Pons (tissue), 1 donor: ENCODE results near the gene EXT2.

Source experiments
- DNase-seq: peaks from one replicate; pipeline ENCODE4 v3.0.0-alpha.2; 2016; ENCODE audit warnings: low spot score

Gene EXT2

DNA sequence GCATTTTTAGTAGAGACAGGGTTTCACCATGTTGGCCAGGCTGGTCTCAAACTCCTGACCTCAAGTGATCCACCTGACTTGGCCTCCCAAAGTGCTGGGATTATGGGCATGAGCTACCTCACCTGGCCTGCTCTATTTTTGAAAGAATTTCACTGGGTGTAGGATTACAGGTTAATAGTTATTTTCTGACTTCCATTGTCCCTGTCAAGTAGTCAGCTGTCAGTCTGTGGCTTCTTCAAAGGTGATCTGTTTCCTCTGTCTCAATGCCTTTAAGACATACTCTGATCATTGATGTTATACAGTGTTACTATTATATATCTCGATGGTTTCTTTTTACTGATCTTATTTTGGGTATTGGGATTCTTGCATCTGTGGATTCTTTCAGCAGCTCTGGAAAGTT, 10.1 kb upstream of the EXT2 start:
- no peak for DNase-seq

DNA sequence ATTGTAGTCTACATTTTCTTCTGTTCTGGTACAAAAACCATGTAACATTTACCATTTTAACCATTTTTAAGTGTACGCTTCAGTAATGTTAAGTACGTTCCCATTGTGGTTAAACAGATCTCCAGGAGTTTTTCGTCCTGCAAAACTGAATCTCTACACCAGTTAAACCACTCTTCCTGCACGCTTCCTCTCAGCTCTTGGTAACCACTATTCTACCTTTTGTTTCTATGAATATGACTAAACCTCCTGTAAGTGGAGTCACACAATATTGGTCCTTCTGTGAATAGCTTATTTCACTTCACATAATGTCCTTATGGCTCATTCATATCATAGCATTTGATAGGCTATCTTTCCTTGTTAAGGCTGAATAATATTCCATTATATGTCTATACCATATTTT, 7.1 kb upstream of the EXT2 start:
- DNase-seq, result no peak

DNA sequence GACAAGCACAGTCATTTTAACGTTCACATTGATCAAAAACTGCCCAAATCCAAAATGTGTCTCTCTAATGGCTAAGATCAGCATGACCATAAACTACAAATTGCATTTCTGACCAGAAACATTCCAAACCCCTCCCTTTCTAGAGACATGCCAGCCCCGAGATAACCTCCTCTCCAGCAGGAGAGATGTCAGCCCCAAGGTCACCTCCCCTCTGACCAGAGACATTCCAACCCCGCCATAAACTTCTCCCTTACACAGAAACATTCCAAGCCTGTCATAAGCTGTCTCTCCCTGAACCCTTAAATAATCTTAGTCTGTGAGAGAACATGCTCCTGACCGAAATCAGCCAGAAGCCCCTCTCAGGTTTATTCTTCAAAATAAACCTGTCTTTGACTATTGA, 6.6 kb upstream of the EXT2 start:
- DNase-seq, result no peak

DNA sequence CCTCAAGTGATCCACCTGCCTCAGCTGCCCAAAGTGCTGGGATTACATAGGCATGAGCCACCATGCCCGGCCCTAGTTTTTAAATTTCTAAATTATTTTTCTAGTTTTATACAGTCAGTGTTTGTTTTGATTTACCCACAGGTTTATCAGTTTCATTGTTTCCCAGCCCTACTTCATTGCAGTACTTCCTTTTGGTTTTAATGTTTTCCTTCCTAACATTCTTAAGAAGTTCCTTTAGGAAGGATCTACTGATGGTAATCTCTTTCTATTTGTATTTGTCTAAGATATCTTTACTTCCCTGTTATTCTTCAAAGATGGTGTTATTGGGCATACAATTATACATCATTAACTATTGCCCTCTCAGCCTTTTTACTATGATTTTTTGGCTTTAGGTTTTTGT, 4.9 kb upstream of the EXT2 start:
- DNase-seq, result no peak

GRCh38 chr11:44094260-44094868, 1.1 kb upstream of the EXT2 start:
- DNase-seq, result peak; percentile 94

DNA sequence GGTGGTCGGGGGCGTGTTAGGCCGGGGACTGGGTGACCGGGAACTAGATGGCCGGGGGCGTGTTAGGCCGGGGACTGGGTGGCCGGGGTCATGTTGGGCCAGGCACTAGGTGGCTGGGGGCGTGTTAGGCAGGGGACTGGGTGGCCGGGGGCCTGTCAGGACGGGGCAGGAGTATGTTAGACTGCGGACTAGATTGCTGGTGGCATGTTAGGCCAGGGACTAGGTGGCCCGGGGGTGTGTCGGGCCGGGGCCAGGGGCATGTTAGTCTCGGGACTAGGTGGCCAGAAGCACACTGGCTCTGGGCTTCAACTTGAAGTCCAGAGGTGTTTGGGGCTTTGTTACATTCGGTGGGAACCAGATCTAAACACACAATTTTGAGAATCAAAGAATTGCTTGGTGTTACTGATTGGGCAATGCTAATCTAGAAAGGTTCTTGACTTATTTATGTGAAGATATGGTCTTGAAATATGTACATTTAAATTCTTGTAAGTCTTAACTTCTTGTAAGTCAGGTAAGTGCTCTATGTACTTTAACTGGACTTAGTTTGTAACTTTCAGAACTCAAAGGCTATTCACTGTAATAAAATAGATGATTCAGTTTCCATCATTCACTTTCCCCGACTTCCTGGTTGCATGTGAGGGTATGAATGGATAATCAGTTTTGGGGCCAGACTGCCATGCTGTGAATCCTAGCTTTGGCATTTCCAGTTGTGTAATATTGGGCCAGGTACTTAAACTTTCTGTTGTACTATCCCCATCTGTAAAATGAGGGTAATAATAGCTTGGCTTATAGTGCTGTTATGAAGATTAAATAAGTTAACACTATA, 1.1 kb downstream of the EXT2 start:
- no peak for DNase-seq

GRCh38 chr11:44097821-44098220, 2.3 kb downstream of the EXT2 start:
- no peak for DNase-seq

GRCh38 chr11:44101098-44101497, 5.6 kb downstream of the EXT2 start:
- DNase-seq, result no peak

- DNase-seq, result no peak
Measured at GRCh38 chr11:44104481-44105294, 9.2 kb downstream of the EXT2 start.

- DNase-seq, result no peak
Measured at GRCh38 chr11:44108260-44108659, 12.8 kb downstream of the EXT2 start.

DNA sequence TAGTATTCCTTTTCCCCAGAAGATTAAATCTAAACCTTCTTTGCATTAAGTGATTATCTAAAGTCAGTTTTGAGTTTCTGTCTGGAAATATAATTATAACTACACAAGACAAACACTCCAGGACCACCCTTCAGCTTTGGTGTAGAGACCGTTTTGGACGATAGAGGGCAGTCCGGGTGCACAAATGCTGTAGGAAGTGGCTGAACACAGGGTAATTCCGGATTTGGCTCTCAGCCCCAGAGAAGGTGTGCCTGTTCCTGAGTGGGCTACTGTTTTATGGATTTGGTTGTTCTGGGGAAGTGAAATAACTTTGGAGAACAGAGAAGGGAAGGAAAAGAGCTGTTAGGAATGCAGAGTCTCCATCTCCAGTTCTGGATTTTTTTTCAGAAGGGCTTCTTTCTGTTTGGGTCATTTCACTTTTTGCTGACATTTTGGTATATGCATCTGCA, 14.8 kb downstream of the EXT2 start:
- DNase-seq, result peak; percentile 47

- DNase-seq, result no peak
Measured at GRCh38 chr11:44112091-44112821, 16.8 kb downstream of the EXT2 start.

DNA sequence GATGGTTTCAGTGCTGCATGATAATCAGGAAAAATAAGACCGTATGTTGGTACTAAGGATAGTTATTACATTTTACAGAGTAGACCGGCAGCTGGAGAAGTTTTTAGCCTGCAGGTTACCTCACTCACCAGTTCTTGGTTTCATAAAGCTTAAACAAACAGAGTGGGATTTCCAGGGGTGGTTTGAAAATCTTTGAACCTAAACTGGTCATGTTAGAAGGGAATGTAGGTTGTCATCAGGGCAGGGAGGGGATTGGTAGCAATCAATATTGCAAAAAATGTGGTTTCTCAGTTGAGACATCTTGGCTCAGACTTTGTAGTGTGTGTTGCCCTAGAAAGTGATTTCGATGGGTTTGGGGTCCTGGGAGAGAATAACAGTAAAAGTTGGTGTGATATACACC, 17.5 kb downstream of the EXT2 start:
- DNase-seq, result no peak

DNA sequence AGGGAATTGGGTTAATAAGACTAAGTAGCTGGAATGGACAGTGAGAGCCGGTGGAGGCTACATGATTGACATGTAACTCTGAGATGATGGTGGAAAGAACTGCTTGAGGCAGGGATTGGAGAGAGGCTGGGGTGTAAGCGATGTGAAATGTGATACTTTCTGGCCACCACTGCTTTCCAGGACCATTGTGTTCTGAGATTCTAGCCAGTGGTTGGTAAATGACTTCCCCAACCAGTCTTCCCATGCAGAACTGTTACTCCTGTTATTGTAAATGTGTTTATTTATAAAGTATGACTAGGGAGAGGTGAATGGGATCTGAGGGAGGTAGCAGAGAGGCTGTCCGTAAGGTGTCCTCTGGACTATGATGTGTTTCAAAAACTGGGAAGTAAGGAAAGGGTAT, 18.1 kb downstream of the EXT2 start:
- no peak for DNase-seq

DNA sequence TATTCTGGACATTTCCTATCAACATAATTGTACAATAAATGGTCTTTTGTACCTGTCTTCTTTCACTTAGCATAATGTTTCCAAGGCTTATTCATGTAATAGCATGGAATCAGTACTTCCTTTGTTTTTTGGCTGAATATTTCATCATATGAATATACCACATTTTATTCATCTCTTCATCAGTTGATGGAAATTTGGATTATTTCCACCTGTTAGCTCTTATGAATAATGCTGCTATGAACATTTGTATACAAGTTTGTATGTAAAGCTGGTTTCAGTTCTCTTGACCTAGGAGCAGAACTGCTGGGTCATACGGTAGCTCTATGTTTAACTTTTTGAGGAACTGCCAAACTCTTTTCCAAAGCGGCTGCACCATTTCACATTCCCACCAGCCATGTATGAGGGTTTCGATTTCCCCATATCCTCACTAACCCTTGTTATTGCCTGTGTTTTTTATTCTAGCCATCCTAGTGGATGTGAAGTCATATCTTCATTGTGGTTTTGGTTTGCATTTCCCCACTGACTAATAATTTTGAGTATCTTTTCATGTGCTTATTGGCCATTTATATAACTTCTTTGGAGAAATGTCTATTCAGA, 20.9 kb downstream of the EXT2 start:
- no peak for DNase-seq

GRCh38 chr11:44120169-44120568, 24.7 kb downstream of the EXT2 start:
- no peak for DNase-seq

GRCh38 chr11:44125598-44125997, 30.1 kb downstream of the EXT2 start:
- no peak for DNase-seq

GRCh38 chr11:44126304-44126703, 30.8 kb downstream of the EXT2 start:
- no peak for DNase-seq

DNA sequence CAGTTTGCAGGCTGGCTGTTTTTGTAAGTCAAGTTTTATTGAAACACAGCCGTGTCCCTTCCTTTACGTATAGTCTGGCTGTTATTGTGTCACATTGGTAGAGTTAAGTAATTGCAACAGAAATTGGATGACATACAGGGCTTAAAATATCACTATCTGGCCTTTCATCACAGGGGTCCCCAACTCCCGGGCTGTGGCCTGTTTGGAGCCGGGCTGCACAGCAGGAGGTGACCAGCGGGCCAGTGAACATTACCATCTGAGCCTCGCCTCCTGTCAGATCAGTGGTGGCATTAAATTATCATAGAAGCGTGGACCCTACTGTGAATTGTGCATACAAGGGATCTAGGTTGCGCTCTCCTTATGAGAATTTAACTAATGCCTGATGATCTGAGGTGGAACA, 31.7 kb downstream of the EXT2 start:
- DNase-seq, result no peak

DNA sequence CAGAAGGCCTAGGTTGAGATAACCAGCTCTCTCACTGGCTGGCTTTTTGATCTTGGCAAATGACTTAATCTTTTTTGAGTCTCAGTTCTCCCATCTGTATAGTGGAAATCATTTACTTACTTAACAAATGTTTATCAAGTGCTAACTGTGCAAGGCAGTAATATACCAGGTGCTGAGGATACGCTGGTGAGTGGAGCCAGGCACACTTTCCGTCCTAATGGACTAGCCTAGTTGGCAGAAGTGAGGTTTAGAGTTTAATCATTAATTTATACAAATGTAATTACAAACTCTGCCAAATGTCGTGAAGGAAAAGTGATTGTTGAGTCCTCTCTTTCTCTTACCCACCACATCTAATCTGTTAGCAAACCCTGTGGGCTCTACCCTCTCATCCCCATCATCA, 33.3 kb downstream of the EXT2 start:
- no peak for DNase-seq

- DNase-seq, result peak; percentile 17
Measured at GRCh38 chr11:44130751-44131150, 35.3 kb downstream of the EXT2 start.
